ENCODE data around the gene CNTNAP2. TPM values are rescaled to one million over a fixed set of nuclear protein-coding genes. Genes with fewer than 3 reads are reported as not detected.
"Not testable (repeated sequence)": the region's sequence is repeated elsewhere in the genome, so short reads cannot be mapped to it uniquely, and the experiment has no call there.

CNTNAP2 gene
- total RNA-seq, 1 experiment from 2014 or later: 0.03 TPM

- no TSS peak for BruUV-seq (replicated peaks)
- ATAC-seq: no peak
- Histone ChIP-seq H3K4me3 (ENCODE audit: low read depth in 2 of 2, low read length in 2 of 2) (no peak overlapping the region), H3K4me1 (ENCODE audit: control insufficient read depth, insufficient read depth, low read length) (no peaks in the 10 kb centered on the region), H3K36me3 (ENCODE audit: control insufficient read depth, insufficient read depth, low read length) (no peaks in the 10 kb centered on the region), H3K27ac (ENCODE audit: low read length) (no peak overlapping the region), H3K9me3 (ENCODE audit: control insufficient read depth, insufficient read depth, low read depth, low read length) (no peaks in the 10 kb centered on the region), H3K27me3 (ENCODE audit: control insufficient read depth, insufficient read depth, low read length) (no peaks in the 10 kb centered on the region)
- in situ Hi-C loops (cut with HindIII; ENCODE audit: low pct_unique_long_range_greater_than_20kb, low sequenced_read_pairs) (no loop called here), intact Hi-C loops (cut with micrococcal nuclease; ENCODE audit: unreplicated experiment) (no loop called here)
- ChIA-PET CTCF (no interaction called here), POLR2A (no interaction called here)
- no peak for DNase-seq (ENCODE audit: low read depth, low spot score)
- TF ChIP-seq SIN3A (IDR thresholded peaks at IDR 0.05; ENCODE audit: borderline replicate concordance, insufficient read depth, low read depth, low read length): no peak
Observed at GRCh38 chr7:146177301-146177700, 60.7 kb downstream of the CNTNAP2 start.

GRCh38 chr7:146185844-146186243 lies 69.2 kb downstream of the CNTNAP2 start:
- in situ Hi-C loops (cut with HindIII; ENCODE audit: low pct_unique_long_range_greater_than_20kb, low sequenced_read_pairs): no loop called here
- intact Hi-C loops (cut with micrococcal nuclease; ENCODE audit: unreplicated experiment): no loop called here
- DNase-seq (ENCODE audit: low read depth, low spot score) (no peak), ATAC-seq (no peak)
- Histone ChIP-seq H3K9me3 (ENCODE audit: control insufficient read depth, insufficient read depth, low read depth, low read length) (no peaks in the 10 kb centered on the region), H3K4me3 (ENCODE audit: low read depth in 2 of 2, low read length in 2 of 2) (no peak overlapping the region), H3K36me3 (ENCODE audit: control insufficient read depth, insufficient read depth, low read length) (no peaks in the 10 kb centered on the region), H3K4me1 (ENCODE audit: control insufficient read depth, insufficient read depth, low read length) (no peaks in the 10 kb centered on the region), H3K27ac (ENCODE audit: low read length) (no peak overlapping the region), H3K27me3 (ENCODE audit: control insufficient read depth, insufficient read depth, low read length) (no peaks in the 10 kb centered on the region)
- TF ChIP-seq POLR2AphosphoS5 (IDR thresholded peaks at IDR 0.05; ENCODE audit: low read depth, low read length): no peak
- TF ChIP-seq REST (IDR thresholded peaks at IDR 0.05; ENCODE audit: insufficient read depth in 1 of 2, low read depth in 2 of 2, low read length in 1 of 2): no peak
- no TSS peak for BruUV-seq (replicated peaks)
- CTCF ChIA-PET: no interaction called here
- POLR2A ChIA-PET: no interaction called here

GRCh38 chr7:146191428-146191827 lies 74.8 kb downstream of the CNTNAP2 start:
- H3K9me3 ChIP-seq (ENCODE audit: control insufficient read depth, insufficient read depth, low read depth, low read length); ATAC-seq; H3K4me1 ChIP-seq (ENCODE audit: control insufficient read depth, insufficient read depth, low read length); BruUV-seq (replicated peaks); POLR2A ChIA-PET; CTCF ChIA-PET; H3K36me3 ChIP-seq (ENCODE audit: control insufficient read depth, insufficient read depth, low read length); H3K27me3 ChIP-seq (ENCODE audit: control insufficient read depth, insufficient read depth, low read length); H3K27ac ChIP-seq (ENCODE audit: low read length); intact Hi-C loops (cut with micrococcal nuclease; ENCODE audit: unreplicated experiment); H3K4me3 ChIP-seq (ENCODE audit: low read depth in 2 of 2, low read length in 2 of 2); DNase-seq (ENCODE audit: low read depth, low spot score); in situ Hi-C loops (cut with HindIII; ENCODE audit: low pct_unique_long_range_greater_than_20kb, low sequenced_read_pairs): not testable (repeated sequence)

- Histone ChIP-seq H3K27ac (ENCODE audit: low read length) (no peak overlapping the region), H3K4me1 (ENCODE audit: control insufficient read depth, insufficient read depth, low read length) (no peaks in the 10 kb centered on the region), H3K4me3 (ENCODE audit: low read depth in 2 of 2, low read length in 2 of 2) (no peak overlapping the region), H3K27me3 (ENCODE audit: control insufficient read depth, insufficient read depth, low read length) (no peaks in the 10 kb centered on the region), H3K9me3 (ENCODE audit: control insufficient read depth, insufficient read depth, low read depth, low read length) (no peaks in the 10 kb centered on the region), H3K36me3 (ENCODE audit: control insufficient read depth, insufficient read depth, low read length) (no peaks in the 10 kb centered on the region)
- DNase-seq (ENCODE audit: low read depth, low spot score) (no peak), ATAC-seq (no peak)
- TF ChIP-seq REST (IDR thresholded peaks at IDR 0.05; ENCODE audit: insufficient read depth in 1 of 2, low read depth in 2 of 2, low read length in 1 of 2) (no peak), CTCF (IDR thresholded peaks at IDR 0.05) (no peak), TCF7L2 (IDR thresholded peaks at IDR 0.05; ENCODE audit: low read depth, low read length) (no peak), POLR2AphosphoS5 (IDR thresholded peaks at IDR 0.05; ENCODE audit: low read depth, low read length) (no peak)
- intact Hi-C loops (cut with micrococcal nuclease; ENCODE audit: unreplicated experiment): no loop called here
- in situ Hi-C loops (cut with HindIII; ENCODE audit: low pct_unique_long_range_greater_than_20kb, low sequenced_read_pairs): no loop called here
- ChIA-PET POLR2A (no interaction called here), CTCF (no interaction called here)
- no TSS peak for BruUV-seq (replicated peaks)
Observed at GRCh38 chr7:146201945-146202344, 85.3 kb downstream of the CNTNAP2 start.
